Measurements from ENCODE around the gene BET1. TPM values are rescaled to one million over a fixed set of nuclear protein-coding genes. Genes with fewer than 3 reads are reported as not detected.
"Not testable (repeated sequence)": the region's sequence is repeated elsewhere in the genome, so short reads cannot be mapped to it uniquely, and the experiment has no call there.

BET1 gene
- total RNA-seq (2014; rRNA removed), result 42.6 and 44.3 TPM in 2 replicates
- 16.1 TPM for polyA plus RNA-seq (2012)

GRCh38 chr7:94004024-94004951 lies at the start of gene BET1:
TSS of gene BET1 (minus strand) at chr7:94004355. CDS start at chr7:94004216, 139 bp downstream.
- DNase-seq (ENCODE audit: low read depth), result peak; percentile 99

DNA sequence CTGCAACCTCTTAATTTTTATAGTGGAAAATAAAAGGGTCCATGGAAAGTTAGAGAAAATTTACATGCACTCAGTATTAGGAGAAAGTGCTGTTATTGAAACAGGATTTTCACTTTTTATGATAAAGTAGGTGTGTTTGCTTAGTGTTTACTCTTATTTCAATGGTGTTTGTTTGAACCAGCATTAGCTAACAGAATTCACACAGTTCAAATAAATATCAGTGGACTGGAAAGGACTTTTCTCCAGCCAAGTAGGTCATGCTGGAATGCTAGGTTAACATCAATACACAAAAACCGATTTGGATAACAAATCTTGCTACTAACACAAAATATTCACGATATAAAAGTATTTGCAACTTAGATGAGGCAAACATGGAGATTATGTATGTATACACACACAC lies 49.4 kb upstream of the BET1 start:
- DNase-seq (ENCODE audit: low read depth), result no peak

- DNase-seq (ENCODE audit: low read depth), result no peak
Measured at GRCh38 chr7:94052398-94053180, 48.4 kb upstream of the BET1 start.

- no peak for DNase-seq (ENCODE audit: low read depth)
Measured at GRCh38 chr7:94050046-94050445, 45.9 kb upstream of the BET1 start.

DNA sequence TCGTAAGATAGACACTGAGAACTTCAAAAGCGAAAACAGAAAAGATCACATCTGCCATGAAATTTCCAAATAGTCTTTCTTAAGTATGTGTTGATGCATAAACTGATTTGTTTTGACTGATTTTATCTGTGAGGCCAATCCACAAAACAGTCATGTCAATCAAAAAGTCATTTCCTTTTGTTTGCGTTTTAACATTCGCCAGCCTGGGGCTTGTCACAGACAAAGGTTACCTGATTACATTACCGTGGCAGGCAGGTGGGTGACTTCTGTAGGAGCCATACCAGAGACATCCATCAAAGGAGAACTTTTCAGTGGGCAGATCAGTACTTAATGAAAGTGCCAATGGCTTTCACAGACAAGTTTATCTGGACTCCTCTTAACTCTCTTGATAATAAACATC lies 45.5 kb upstream of the BET1 start:
- DNase-seq (ENCODE audit: low read depth), result no peak

DNA sequence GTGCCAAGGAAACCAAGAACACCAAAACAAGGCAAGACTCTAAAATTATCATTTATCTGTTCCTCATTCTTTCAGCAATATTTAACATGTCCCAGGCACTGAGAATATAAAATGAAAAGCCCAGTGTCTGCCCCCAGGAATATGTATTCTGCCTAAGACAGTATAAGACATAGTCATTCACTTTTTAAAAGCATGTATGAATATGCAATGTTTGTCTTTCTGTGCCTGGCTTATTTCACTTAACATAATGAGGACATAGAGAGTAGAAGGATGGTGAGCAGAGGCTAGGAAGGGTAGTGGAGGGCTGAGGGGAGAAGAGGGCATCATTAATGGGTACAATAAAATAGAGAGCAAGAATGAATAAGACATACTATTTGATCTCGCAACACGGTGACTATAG lies 44.6 kb upstream of the BET1 start:
- no peak for DNase-seq (ENCODE audit: low read depth)

DNA sequence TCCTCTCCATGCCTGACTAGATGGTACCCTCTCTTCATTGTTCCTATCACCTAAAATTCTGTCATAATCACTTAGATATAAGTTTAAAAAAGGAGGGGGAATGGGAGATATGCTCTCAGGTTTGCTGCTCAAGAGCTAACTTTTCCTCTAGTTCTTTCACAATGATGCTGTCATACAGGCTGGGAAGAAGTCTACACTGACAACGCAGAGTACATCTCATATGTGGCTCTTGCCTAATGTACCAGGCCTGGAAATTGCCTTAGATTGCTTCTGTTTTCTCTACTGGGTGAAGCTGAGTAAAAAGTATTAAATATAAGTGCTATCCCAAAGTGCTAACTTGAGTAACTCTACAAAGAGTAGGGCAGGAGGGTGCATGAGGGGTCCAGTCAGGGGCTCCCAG lies 43.8 kb upstream of the BET1 start:
- DNase-seq (ENCODE audit: low read depth), result no peak

DNA sequence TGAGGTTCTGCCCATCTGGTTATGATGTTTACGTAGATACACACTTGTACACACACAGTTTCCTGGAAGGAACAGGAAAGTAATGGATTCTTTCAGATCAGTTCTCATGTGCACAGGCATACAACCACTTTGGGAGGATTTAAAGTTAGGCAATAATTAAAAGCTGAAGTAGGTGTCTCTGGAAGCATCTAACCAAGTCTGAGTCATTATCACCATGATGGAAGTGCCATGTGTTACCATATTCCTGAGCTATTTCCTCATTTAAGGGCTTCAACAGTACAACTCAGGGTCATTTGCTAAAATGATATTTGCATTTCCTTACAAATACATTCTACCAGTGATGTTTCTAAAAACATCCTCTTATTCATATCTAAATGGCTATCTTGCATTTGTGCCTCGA lies 41.4 kb upstream of the BET1 start:
- DNase-seq (ENCODE audit: low read depth), result no peak

- DNase-seq (ENCODE audit: low read depth), result no peak
Measured at GRCh38 chr7:94044806-94045205, 40.7 kb upstream of the BET1 start.

- DNase-seq (ENCODE audit: low read depth), result peak; percentile 88
Measured at GRCh38 chr7:94043299-94043698, 39.1 kb upstream of the BET1 start.

DNA sequence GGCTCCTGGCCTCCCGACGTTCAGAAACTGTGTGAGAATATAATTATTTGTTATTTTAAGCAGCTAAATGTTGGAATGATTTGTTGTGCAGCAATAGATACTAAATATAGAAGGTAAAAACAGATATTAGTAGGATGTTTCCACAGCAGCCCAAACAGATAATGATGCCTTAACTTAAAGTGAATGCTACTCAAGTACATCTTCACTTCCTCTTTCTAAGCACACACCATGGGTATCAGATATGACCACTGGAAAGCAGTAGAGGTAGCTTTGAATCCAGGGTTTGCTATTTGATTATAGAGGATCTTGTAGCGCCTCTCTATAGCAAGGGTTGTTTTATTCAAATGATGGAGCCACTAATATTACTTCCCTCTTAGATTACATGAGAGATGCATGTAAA lies 38.2 kb upstream of the BET1 start:
- no peak for DNase-seq (ENCODE audit: low read depth)

DNA sequence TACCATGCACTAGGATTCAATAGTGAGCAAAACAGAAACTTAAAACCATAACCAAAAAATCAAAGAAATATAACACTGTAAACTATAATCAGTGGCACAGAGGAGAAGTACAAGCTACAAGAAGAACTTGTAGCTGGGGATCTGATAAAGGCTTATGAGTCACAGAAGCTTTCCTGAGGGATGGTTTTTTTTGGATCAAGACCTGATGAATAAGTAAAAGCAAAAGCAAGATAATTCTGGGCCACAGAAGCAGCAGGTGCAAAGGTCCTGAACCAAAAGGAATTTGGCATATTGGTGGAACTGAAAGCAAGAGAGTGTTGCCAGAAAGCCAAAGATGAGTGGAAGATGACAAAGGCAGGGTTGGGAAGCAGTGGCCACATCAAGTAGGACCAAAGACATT lies 37.4 kb upstream of the BET1 start:
- DNase-seq (ENCODE audit: low read depth), result peak; percentile 88

GRCh38 chr7:94040254-94040653 lies 36.1 kb upstream of the BET1 start:
- DNase-seq (ENCODE audit: low read depth), result no peak

- DNase-seq (ENCODE audit: low read depth), result no peak
Measured at GRCh38 chr7:94039368-94040035, 35.3 kb upstream of the BET1 start.

DNA sequence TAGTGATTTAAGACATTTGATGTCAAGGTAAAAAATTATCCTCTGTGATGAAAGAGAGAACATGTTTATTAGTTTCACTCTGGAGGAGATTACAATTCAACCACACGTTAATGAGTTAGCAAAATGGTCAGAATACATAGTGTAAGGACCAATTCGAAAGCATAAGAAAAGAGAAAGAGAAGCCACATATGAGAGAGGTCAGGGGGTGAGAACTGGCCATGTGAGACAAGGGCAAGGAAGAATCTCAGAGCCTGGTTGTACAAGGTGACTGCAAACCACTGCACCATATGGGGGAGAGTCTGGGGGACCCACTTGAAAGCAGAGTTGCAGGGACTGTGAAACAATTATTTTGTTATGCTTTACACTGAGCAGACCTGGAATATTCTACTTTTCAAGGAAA lies 27.7 kb upstream of the BET1 start:
- no peak for DNase-seq (ENCODE audit: low read depth)

GRCh38 chr7:94030634-94031033 lies 26.5 kb upstream of the BET1 start:
- no peak for DNase-seq (ENCODE audit: low read depth)

DNA sequence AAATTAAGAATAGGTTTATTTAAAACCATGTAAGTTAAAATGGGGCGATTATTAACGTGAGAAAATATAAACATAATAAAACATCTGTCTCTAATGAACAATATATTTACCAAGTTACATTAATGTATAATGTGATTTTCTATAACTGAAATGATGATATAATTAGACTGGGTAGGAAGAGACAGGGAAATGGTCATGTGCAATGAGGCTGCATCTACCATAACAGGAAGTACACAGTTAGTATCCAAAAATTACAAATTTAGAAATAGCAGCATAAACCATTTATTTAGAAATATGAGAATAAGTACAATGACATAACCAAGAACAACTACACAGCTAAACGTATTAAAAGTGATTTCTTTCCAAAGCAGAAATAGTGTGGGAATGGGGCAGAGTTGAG lies 25.8 kb upstream of the BET1 start:
- no peak for DNase-seq (ENCODE audit: low read depth)

- DNase-seq (ENCODE audit: low read depth), result peak; percentile 86
Measured at GRCh38 chr7:94028768-94029167, 24.6 kb upstream of the BET1 start.

DNA sequence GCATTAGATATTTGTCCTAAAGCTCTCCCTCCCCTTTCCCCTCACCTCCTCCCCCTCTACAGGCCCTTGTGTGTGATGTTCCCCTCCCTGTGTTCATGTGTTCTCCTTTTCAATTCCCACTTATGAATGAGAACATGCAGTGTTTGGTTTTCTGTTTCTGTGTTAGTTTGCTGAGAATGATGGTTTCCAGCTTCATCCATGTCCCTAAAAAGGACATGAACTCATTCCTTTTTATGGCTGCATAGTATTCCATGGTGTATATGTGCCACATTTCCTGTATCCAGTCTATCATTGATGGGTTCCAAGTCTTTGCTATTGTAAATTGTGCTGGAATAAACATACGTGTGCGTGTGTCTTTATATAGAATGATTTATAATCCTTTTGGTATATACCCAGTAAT lies 22.5 kb upstream of the BET1 start:
- DNase-seq (ENCODE audit: low read depth), result not testable (repeated sequence)

DNA sequence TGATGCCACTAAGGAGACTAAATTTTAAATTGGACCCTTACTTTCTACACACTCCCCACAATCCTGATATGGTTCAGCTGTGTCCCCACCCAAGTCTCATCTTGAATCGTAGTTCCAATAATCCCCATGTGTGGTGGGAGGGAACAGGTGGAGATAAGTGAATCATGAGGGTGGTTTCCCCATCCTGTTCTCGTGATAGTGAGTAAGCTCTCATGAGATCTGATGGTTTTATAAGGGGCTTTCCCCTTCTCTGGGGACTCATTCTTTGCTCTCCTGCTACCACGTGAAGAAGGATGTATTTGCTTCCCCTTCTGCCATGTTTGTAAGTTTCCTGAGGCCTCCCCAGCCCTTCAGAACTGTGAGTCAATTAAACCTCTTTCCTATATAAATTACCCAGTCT lies 18.4 kb upstream of the BET1 start:
- DNase-seq (ENCODE audit: low read depth), result peak; percentile 82

DNA sequence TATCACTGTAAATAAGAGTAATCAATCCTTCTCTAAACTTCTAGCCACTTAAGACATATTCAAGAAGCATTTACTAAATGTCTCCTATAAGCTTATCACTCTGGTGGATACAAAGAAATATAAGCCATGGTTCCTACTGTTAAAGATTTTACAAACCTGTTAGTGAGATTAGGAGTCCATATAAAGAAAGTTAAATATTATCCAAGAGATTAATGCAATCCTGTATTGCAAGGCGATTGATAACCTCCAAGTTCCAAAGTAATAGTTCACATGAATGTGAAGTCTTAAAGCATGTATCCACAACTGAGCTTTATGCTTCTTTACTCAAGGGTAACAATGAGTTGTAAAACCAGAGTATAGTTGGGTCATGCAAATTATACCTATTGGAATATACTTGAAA lies 12.6 kb upstream of the BET1 start:
- no peak for DNase-seq (ENCODE audit: low read depth)

- DNase-seq (ENCODE audit: low read depth), result no peak
Measured at GRCh38 chr7:94015538-94015937, 11.4 kb upstream of the BET1 start.

Measured in LHCN-M2 (cell line).